Transverse colon (tissue), 4 donors: ENCODE results near the gene ZNF775. TPM values are rescaled to one million over a fixed set of nuclear protein-coding genes. Genes with fewer than 3 reads are reported as not detected.

Experiments used
- DNase-seq: peaks from one replicate; pipeline ENCODE4 v3.0.0-alpha.2; 2019
- H3K27ac ChIP-seq, 4 donors: fragments of 200-600 bp; sonication (generic); 2 replicates each; pipeline ENCODE4 v1.5.1; 2016 to 2018; ENCODE audit warnings: inconsistent platforms in 4 of 4
- H3K27me3 ChIP-seq: fragments of 200-600 bp; sonication (generic); 2 replicates; pipeline ENCODE4 v1.5.1; 2017; ENCODE audit warnings: inconsistent platforms
- H3K36me3 ChIP-seq, 4 donors: fragments of 200-600 bp; sonication (generic); 2 replicates each; pipeline ENCODE4 v1.5.1; 2017 to 2019; ENCODE audit warnings: inconsistent platforms in 4 of 4
- H3K4me1 ChIP-seq, 4 donors: fragments of 200-600 bp; sonication (generic); 2 replicates each; pipeline ENCODE4 v1.5.1; 2017 to 2020; ENCODE audit warnings: inconsistent platforms in 4 of 4
- H3K4me3 ChIP-seq, 4 donors: fragments of 200-600 bp; sonication (generic); 1 replicate in 1 of 4; 2 replicates in 3 of 4; pipeline versions ENCODE4 v1.5.1 to v1.6.1; 2017 to 2019; ENCODE audit warnings: inconsistent platforms in 4 of 4
- H3K9me3 ChIP-seq, 2 donors: fragments of 200-600 bp; sonication (generic); 2 replicates each; pipeline ENCODE4 v1.5.1; 2017 to 2019; ENCODE audit warnings: inconsistent platforms in 2 of 2
- CTCF ChIP-seq, 5 experiments: fragments of 200-600 bp in 3 of 5; fragments of 450-650 bp in 2 of 5; sonication (generic) in 3 of 5; IDR thresholded peaks; 1 replicate in 2 of 5; 2 replicates in 3 of 5; pipeline ENCODE4 v1.5.1; 2016 to 2017; ENCODE audit warnings: antibody characterized with exemption in 5 of 5, inconsistent platforms in 3 of 5, mild to moderate bottlenecking in 2 of 5, moderate library complexity in 1 of 5
- EP300 ChIP-seq: sonication (generic); formaldehyde crosslinking; IDR thresholded peaks from one replicate; pipeline ENCODE4 v1.6.1; 2017; ENCODE audit warnings: antibody characterized with exemption, low read depth
- POLR2A ChIP-seq: fragments of 450-650 bp; IDR thresholded peaks from one replicate; pipeline ENCODE4 v1.6.1; 2016; ENCODE audit warnings: antibody characterized with exemption, mild to moderate bottlenecking, moderate library complexity
- POLR2AphosphoS5 ChIP-seq, 3 donors: sonication (generic); formaldehyde crosslinking; IDR thresholded peaks; one replicate each; pipeline ENCODE4 v1.6.1; 2016; ENCODE audit warnings: antibody characterized with exemption in 3 of 3
- WGBS, 2 donors: methylation state at CpG; one replicate each; pipeline ENCODE4 v1.1.5; 2018; ENCODE audit warnings: low coverage in 1 of 2; 5-methylcytosine and 5-hydroxymethylcytosine counted together
- in situ Hi-C, 4 donors: fragments of 200-750 bp; cut with MboI; loops; one replicate each; pipeline versions ENCODE4 v1.15.0 to v1.15.1; 2017; ENCODE audit warnings: low sequenced_read_pairs in 3 of 4, low pct_ligation_motif_present in 1 of 4, low pct_unique_long_range_greater_than_20kb in 1 of 4
- intact Hi-C: fragments of 100-400 bp; cut with DNase I; formaldehyde crosslinking; loops from one replicate; pipeline ENCODE4 v1.15.1; 2023; ENCODE audit warnings: low total_unique reads
- total RNA-seq, 4 donors: library from RNA; depleted of rRNA; stranded (reverse); fragments of >200 nt; gene quantifications; one replicate each; pipeline ENCODE4 v1.1.0, GENCODE V29; 2016

The ZNF775 gene
- total RNA-seq, 4 donors from 2014 or later = 8.9 to 75.2 (median 15.2) TPM

DNA sequence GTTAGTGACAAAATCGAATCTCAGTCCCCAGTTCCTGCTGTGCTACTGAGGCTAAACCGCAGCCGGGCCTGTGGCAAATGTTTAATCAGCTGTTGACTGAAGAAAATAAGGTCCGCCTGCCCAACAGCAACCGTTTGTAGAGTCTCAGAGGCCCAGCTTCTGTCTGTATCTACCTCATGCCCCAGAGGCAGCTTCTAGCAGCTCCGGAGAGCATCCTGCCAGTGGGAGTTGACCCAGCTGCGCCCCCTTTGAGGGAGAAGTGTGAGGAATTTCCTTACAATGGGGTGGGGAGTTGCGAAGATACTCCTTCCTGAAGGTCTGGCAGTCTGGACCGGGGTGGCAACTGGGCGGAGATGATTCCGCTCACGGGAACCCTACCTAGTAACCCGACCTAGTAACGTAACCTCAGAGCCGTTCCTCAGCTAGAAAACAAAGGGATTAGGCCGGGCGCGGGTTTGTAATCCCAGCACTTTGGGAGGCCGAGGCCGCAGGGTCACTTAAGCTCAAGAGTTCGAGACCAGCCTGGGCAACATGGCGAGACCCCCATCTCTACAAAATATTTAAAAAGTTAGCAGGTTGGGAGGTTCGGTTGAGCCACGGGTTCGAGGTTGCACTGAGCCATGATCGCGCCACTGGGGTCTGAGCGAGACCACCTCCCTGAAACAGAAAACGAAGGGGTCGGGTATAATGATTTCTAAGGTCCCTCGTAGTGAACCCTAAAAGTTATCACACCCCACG lies 846 bp upstream of the ZNF775 start:
- Histone ChIP-seq H3K27me3 (no peaks in the 10 kb centered on the region), H3K4me1 (peaks cover 28 to 88% (median 76%) of the 10 kb centered on the region in 4 donors), H3K27ac (peak overlapping the region; percentile 93 to 99 (median 97)), H3K4me3 (peak overlapping the region; percentile 60 to 81 (median 66)), H3K9me3 (no peaks in the 10 kb centered on the region), H3K36me3 (no peaks in the 10 kb centered on the region)
- intact Hi-C loops = no loop called here
- peak; percentile 80 for DNase-seq
- in situ Hi-C loops = no loop called here
- 2 to 6% methylated on average over 7 to 30 of the region's 32 CpGs for WGBS, 2 donors
- TF ChIP-seq POLR2A (no peak), CTCF (IDR thresholded peaks at IDR 0.05) (peak in 1 of 5 experiments; percentile 7), POLR2AphosphoS5 (IDR thresholded peaks at IDR 0.05) (peak; percentile 22 to 51 (median 37)), EP300 (no peak)

- no peaks in the 10 kb centered on the region for H3K27me3 ChIP-seq
- WGBS, 2 donors = 2 to 14% methylated on average over 1 to 34 of the region's 52 CpGs
- H3K36me3 ChIP-seq = no peaks in the 10 kb centered on the region
- TF ChIP-seq POLR2A (no peak), POLR2AphosphoS5 (IDR thresholded peaks at IDR 0.05) (no peak)
- intact Hi-C loops (no loop called here), in situ Hi-C loops (no loop called here)
- peak overlapping the region; percentile 52 to 81 (median 66) for H3K4me3 ChIP-seq
- peaks cover 25 to 89% (median 78%) of the 10 kb centered on the region in 4 donors for H3K4me1 ChIP-seq
- DNase-seq = no peak
- H3K27ac ChIP-seq = peak overlapping the region; percentile 93 to 99 (median 97)
- H3K9me3 ChIP-seq = no peaks in the 10 kb centered on the region
Measured at GRCh38 chr7:150379441-150380379, 580 bp downstream of the ZNF775 start.

DNA sequence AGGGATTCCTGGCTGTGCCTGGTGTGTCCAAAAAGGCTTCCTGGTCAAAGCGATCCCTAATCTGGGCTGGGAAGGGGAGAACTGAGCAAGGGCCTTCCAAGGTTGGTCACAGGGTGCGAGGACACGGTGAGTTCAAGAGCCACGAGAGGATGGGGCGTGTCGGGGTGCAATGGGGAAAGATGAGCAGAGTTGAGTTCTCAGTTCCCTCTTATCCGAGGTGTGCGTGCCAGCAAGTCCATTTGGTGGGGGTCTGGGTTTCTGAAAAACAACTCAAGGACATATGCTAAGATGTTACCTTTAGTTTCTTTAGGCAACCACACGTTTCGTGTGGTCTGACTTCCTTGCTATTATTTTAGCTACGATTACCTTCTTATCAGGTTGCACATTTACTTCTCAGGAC lies 1.3 kb downstream of the ZNF775 start:
- Histone ChIP-seq H3K36me3 (no peaks in the 10 kb centered on the region), H3K27ac (peak overlapping the region; percentile 93 to 99 (median 97)), H3K27me3 (no peaks in the 10 kb centered on the region), H3K4me3 (peak overlapping the region in 1 of 4 donors; percentile 81), H3K9me3 (no peaks in the 10 kb centered on the region), H3K4me1 (peaks cover 28 to 91% (median 82%) of the 10 kb centered on the region in 4 donors)
- intact Hi-C loops = no loop called here
- 51 to 53% methylated on average over 11 of the region's 11 CpGs for WGBS, 2 donors
- no peak for DNase-seq
- no peak for TF ChIP-seq POLR2AphosphoS5 (IDR thresholded peaks at IDR 0.05)
- no peak for TF ChIP-seq EP300
- TF ChIP-seq POLR2A = no peak
- TF ChIP-seq CTCF (IDR thresholded peaks at IDR 0.05) = no peak
- in situ Hi-C loops = no loop called here

DNA sequence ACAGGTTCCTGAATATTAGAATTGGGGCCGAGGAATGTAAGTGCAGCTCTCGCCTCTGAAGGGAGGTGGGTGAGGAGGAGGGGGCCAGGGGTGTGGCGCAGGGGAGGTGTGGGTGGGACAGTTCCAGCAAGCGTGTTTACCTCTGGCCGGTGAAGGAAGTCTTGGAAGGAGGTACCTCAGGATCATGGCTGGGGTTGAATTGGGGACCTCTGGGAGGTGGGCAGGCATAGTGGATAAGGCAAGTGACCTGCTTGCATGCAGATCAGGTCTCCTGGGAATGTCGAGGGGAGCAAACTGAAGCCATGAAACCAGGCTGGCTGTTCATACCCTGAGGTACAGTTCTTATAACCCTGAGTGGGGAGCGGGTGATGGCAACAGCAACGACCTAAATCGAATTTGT lies 2.0 kb downstream of the ZNF775 start:
- peaks cover 34 to 90% (median 81%) of the 10 kb centered on the region in 4 donors for H3K4me1 ChIP-seq
- no peaks in the 10 kb centered on the region for H3K9me3 ChIP-seq
- H3K27me3 ChIP-seq = no peaks in the 10 kb centered on the region
- in situ Hi-C loops = no loop called here
- TF ChIP-seq POLR2A (no peak), EP300 (no peak), CTCF (IDR thresholded peaks at IDR 0.05) (no peak)
- H3K27ac ChIP-seq = peak overlapping the region; percentile 63 to 99 (median 94)
- H3K4me3 ChIP-seq = no peak overlapping the region
- intact Hi-C loops = no loop called here
- WGBS, 2 donors = 59 to 82% methylated on average over 3 to 9 of the region's 9 CpGs
- DNase-seq = no peak
- H3K36me3 ChIP-seq = no peaks in the 10 kb centered on the region
